DOHH2 (cell line): Measurements from ENCODE around the gene VMA21.

ENCODE experiments used
- CTCF ChIP-seq: fragments of 200-600 bp; sonication (generic); IDR thresholded peaks from one replicate; pipeline ENCODE4 v1.5.1; 2014; ENCODE audit warnings: antibody characterized with exemption, mild to moderate bottlenecking, low read depth, low read length; ENCODE audit not compliant: poor library complexity, severe bottlenecking
- EZH2phosphoT487 ChIP-seq: fragments of 200-600 bp; sonication (generic); IDR thresholded peaks from 2 replicates; pipeline ENCODE4 v1.6.1; 2017; ENCODE audit warnings: borderline replicate concordance, mild to moderate bottlenecking, antibody characterized with exemption, low read length, moderate library complexity, mixed read lengths

GRCh38 chrX:151384807-151385206, 12.2 kb upstream of the VMA21 start:
- TF ChIP-seq CTCF = no peak
- no peak for TF ChIP-seq EZH2phosphoT487
